NCI-H2029 treated with DMSO at 0.1 percent for 48 hours (cell line): ENCODE results near the gene CACNB2.
"Not testable (repeated sequence)": the region's sequence is repeated elsewhere in the genome, so short reads cannot be mapped to it uniquely, and the experiment has no call there.

Source experiments
- DNase-seq: peaks from one replicate; lab custom pipeline; 2025; lab: John Stamatoyannopoulos, UW

CACNB2 gene

DNA sequence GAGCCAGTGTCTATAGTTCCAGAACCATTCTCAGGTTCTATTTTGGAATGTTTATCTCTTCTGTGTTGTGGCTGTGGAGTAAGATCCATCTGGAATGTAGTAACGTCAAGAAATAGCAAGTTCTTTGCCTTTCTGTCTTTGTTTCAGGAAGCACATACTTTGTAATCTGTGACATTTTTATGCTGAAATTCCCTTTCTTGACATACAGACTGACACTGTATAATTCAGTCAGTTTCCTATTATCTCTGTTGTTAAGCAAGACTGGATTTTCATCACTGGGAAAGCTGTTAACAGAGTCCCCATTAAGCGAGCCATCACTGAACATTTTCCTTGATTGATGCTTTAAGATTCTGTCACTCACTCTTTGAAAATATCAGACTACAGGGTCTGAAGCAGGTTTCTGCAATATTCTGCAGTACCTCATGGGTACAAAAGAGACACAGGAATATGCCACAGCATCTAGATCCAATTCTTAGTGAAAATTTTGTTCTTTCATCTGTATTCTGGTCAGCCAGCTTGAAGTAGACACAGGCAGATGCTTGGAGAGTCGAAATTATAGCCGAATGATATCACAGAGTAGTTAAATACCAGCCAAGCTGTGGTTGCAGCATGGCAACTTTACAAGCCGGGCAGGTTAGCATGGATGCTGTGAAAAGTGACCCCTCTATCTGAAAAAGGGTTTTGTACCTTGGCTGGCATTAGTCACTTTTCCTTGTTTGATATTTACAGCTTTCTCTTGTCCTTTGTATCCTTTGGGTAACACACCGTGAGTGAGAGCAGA, 62.6 kb downstream of the CACNB2 start:
- DNase-seq = no peak

DNA sequence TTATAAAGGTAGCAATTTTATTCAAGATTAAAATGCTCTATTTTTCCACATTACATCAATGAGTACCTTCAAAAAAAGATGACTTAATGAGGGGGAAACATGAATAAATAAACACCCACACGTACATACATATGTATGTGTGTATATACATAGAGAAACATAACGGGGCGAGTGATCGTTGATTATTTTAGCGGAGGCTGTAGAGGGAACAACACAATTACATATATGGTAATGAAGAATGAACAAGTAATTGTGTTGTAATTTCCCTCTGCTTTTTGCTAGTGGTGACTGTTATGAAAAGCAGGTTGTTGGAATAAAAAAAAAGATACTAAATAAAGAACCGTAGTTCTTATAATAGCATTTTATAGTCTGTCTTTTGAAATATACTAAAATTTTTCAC, 63.2 kb downstream of the CACNB2 start:
- no peak for DNase-seq

DNA sequence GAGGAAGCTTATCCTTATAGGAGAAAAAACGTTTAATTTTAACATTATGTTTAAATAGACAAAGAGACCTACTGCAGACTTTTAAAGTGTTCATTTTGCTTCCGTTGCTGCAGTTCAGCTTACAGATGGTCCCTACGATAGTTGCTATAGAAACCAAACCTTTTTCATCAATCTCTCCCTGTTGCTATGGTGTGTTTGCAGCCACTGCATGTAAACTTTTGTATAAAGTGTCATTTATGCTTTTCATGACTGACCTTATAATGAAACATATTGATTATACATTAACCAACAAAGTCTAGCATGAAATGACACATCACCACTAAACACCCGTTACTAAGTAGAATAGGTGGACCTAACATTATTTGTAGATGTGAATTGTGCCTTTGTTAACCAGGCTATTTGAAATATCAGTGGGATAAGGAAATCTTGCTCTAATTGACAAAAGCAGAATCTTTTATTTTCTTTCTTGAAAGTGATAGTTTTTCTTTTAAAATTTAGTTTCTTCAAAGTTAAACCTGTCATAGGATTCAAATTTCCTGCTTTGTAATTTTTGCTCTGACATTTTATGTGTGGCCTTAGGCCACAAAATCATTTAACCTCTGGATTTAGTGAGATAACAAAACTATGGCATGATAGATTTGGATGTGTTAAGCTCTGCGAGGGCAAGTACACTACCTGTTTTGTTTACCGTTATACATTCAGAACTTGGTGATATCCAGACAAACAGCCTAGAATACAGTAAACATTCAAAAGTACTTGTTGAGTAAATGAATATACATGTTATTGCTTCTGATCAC, 64.0 kb downstream of the CACNB2 start:
- DNase-seq = no peak

DNA sequence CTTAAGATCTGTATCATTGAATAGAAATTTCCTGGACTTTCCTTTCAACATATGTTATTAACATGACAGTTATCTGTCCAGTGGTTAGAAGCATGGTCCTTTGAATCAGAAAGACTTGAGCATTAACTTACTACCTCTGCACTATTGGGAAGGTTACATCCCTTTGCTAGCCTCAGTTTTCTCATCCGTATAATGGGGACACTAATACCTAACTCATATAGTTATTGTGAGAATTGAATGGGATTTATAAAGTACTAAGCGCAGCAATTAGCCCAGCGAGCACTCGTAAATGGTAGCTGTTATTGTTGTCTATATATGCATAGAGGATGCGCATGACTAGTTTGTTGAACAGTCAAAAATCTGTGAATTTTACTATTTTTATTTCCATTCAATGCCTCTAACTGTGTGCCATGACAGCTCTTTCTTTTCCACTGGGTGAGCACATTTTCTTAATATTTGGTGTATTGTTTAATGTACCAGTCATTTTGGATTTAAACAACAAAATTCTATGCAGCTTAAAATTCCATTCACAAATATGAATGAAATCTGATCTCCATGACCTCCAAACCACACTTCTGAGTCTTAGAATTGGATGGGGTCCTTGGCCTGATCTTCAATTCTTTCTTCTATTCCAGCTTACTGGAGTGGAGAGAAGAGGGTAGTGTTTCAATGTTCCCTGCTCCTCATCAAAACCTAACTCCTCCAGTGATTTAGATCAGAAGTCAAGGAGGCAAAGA, 65.0 kb downstream of the CACNB2 start:
- no peak for DNase-seq

DNA sequence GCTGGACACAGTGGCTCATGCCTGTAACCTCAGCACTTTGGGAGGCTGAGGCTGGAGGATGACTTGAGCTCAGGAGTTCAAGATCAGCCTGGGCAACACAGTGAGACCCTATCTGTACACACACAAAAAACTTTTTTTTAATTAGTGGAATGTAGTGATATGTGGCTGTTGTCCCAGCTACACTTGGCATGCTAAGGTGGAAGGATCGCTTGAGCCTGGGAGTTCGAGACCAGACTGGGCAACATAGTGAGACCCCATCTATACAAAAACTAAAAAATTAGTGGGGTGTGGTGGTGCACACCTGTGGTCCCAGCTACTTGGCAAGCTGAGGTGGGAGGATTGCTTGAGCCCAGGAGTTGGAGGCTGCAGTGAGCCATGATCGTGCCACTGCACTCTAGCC, 68.0 kb downstream of the CACNB2 start:
- DNase-seq = not testable (repeated sequence)

DNA sequence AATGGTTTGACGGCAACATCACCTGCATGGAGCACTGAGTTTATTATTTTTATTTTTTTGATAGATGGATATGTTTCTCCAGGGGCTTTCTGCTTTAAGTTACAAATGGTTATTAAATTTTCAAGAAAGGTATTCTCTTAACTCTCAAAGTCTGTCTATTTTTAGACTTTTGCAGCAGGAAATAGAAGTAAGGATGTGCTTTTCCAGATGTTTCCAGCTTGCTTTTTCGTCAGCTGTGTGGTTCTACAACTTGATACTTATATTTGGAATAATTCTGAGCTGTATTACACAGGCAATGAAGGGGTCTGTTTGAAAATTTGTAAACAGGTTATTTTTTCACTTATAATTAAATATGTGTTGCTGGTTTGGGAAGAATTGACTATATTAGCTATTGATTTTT, 69.0 kb downstream of the CACNB2 start:
- DNase-seq = no peak

DNA sequence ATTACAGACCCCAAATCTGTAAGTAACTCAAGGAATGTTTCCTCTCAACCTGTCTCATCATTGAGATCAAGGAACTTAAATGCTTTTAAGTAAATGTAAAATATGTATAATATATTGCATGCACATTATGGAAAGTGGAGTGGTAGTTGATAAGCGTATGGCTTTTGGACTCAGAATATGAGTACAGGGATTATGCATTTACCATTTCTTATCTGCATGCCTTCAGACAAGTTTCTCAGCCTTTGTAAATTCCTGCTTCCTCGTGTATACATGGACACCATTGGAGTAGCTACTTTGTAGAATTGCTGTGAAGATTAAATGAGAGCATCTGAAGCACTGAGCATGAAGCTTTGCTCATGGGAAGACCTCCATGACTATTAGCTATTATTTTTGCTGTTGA, 70.5 kb downstream of the CACNB2 start:
- DNase-seq = no peak

DNA sequence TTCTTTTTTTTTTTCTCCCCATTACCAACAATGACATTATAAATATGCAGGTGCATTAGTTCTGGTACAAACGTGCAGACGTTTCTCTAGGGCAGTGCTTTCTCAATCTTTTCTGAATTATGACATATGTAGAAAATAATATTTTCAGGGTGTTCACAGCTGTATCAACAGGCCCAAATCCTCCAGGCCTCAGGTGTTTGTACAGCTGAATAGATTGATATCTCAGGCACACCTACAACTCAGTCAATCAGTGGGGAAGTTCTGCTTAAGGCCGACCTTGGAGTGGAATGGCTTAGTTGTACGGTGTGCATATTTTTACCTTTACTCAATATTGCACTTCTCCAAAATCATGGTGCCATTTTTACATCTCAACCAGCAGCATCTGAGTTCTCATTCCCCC, 71.6 kb downstream of the CACNB2 start:
- no peak for DNase-seq

DNA sequence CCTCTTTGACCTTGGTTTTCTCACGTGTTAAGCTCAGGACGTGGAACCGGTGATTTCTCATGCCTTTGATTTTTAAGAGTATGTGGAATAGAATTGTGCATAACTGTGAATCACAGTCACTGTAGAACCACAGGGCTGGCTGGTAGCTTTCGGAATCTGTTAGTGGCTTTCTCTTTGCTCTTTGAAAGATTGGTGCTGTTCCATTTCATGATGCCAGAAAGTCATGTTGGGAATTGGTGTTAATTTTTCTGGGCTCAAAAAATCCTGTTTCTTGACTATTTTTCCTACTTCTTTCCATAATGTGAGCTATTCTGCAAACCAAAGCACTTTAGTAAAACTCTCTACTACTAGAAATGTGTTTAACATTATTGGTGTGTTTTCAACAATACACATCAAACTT, 73.0 kb downstream of the CACNB2 start:
- no peak for DNase-seq

DNA sequence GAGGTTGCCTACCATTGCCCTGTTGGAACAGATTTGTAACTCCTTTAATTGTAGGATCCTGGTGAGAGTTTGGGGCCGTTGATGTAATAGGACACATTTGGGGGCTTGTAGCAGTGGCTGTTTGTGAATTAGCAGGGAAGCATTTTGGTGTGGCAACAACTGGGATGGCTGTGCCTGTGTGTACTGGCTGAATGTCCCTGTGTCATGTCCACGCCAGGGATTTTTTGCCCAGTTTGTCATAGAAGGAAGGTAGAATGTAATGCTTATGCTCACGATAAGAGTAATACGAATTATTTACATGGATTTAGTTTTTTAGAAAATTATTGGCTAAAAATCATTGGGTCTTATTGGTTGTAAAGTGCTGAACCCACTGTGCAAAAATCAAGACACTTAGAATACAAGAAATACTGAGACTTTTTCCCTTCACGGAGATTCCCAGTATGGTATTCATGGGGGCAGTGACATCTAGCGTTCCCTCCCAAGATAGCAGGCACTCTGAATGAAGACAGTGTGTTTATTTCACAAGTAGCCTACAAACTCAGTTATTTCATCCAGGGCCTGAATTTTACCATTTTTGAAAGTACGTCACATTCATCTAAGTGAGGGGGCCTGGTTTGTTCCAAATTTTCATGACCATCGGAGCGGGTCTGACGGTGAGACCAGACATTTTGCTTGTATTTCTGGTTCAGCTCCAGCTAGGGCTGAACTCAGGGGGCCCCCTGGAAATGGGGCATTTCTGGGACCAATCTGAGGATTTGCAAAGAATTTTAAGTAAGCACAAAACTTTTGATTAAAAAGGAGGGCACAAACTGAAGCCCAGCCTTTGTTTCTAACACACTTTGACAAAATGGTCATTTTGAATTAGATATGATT, 74.7 kb downstream of the CACNB2 start:
- no peak for DNase-seq

DNA sequence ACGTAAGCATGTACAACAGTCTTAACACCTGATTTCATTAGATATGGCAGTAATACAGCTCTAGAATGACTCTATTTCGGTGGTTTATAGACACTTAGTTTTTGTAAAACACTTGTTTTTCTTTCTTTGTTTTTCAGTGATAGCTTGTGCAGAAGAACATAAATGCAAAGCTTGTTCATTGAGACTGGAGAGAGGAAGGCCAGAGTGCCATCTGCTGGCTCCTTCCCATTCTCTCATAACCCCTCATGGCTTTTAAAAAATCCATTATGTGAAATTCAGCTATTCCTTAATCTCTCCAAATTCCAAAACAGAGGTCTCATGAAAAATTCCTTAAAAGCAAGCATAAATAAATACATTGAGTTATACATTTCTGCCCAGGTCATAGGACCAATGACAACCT, 76.3 kb downstream of the CACNB2 start:
- DNase-seq = no peak

DNA sequence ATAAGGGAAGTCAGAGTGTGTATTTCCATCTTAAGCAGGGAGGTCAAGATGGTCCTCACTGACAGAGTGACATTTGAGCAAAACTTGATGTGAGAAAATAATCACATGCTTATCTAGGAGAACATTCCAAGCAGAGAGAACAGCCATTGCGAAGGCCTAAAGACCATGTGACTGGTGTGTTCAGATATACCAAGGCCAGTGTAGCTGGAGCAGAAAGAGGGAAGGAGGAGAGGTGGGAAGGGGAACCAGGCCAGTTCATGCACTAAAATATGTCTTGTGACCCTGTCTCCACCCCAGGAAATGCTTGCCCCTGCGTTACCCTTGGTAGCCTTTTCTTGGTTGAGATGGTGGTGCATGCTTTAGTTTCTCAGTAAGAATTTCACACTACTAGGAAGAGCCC, 77.4 kb downstream of the CACNB2 start:
- DNase-seq = no peak

DNA sequence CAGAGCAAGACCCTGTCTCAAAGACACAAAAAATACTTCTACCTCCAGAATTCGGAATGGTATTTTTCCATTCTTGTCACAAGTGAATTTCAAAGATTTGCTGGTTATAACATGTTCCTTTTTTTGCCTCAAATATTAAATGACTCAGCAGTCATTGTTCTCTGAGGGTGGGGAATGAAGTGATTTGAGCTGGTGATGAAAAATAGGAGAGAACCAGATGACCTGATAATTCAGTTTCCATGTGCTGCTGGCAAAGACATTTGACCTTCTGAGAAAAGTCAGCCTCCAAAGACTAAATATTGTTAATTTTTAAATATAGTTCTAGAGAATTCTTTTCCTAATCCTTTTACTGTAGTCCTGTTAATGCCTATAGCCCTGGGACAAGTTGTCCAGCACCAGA, 78.9 kb downstream of the CACNB2 start:
- no peak for DNase-seq

DNA sequence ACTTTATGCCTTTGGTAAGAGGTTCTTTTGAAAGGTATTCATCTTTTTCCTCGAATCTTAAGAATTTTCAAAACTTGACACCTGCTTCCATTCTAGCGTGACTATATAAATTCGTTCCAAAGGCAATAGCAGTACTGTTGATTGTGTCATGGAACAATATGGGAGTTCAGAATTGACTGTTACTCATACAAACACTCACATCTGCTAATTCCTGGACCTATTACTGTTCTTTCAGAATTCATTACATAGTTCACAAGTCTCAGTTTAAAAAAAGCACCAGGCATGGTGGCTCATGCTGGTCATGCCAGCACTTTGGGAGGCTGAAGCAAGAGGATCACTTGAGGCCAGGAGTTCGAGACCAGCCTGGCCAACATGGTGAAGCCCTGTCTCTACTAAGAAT, 80.9 kb downstream of the CACNB2 start:
- DNase-seq = no peak

DNA sequence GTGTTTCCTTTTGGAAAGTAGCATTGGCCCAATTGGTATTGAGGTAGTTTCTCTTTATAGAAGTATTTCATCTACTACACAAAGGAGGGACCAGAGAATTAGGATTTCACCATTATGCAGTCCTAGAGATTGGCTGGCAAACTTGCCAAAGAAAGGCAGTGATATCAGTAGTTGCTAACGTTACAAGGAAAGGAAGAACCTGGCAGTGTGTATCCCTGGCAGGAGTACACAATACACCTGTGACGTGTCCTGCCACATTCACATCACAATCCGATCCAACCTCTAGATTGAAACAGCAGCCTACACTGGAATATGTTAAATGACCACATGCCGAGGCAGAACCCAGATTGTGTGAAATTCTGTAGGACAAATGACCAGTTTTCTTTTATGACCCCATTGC, 81.7 kb downstream of the CACNB2 start:
- no peak for DNase-seq

DNA sequence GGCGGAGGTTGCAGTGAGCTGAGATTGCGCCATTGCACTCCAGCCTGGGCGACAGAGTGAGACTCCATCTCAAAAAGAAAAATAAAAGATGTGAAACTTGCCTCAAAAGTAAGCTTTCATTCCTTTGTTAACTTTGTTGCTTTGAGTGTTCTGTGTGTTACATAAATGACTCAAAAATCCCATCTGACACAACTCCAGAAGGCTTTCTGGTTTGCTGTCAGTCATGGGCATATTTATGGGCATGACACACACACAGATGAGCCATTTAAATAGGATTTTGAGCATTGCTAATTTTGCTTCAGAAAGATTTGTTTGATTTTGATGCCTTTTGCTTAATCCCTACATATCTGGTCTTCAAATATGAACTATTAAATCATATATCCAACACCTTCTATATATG, 82.6 kb downstream of the CACNB2 start:
- DNase-seq = no peak

DNA sequence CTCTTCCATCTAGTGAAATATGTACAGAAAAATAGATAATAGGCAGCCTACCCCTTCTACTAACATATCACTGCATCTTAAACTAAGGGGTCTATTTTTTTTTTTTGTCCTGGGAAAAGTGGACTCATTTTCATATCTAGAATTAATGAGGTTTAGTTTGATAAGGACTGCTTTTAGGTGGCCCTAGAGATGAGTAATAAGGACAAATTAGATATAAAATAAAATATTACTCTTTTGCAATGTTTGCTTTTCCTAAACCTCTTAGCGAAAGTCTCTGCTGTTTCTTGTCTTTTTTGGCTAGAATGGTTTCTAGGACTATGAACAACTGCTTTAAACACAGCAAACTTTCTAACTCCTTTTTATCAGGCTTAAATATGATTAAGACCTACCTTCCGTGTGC, 83.7 kb downstream of the CACNB2 start:
- DNase-seq = no peak

DNA sequence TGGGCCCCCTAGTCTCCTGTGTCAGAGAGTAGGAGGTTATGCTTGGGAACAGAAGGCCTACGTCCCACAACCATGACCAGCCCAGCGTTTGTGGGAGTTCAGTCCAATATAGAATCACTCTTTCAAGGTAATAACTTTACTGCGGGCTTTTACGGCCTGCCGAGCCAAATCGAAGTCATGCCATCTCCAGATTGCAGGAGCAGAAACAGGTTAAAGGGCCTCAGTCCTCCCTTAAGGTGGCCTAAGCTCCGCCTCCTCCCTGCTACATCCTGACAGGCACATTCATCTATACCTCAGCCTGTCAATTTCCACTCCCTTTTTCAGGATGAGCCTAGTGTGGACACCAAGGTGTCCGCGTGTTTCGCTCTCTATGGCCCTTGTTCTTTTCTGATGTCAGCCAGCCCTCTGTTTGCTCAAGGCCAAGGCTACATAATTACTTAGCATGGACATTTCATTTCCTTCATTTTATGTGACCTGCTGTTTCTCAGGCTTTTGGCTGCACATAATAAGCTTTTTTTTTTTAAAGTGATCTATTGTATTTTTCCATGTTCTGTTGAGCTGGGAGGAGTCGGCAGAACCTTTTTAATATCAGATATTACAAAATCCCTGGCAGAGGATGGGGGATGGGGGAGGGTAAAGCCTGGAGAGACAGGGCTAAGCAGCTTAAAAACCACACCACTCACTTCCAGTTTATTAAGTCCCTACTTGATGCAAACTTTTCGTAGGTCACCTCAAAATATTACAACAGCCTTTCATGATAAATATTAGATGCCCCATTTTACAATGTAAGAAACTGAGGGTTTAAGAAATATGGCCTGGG, 84.6 kb downstream of the CACNB2 start:
- DNase-seq = no peak

DNA sequence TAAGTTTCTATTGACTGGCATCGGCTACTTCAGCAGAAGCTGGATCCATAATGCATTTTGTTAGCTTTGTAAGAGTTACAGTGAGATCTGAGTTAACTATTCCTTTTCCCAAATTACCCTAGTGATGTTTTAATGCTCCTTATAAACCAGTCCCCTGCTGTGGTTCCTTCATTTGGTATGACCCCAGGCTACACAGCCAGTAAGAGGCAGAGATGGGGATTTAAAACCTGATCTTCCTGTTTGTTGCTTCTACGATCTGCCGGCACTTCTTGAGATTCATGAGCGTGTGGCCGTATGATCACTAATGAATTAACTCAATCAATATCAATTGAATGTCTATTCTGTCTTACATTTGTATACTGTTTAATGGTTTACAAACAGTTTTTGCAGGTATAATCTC, 86.1 kb downstream of the CACNB2 start:
- DNase-seq = no peak

DNA sequence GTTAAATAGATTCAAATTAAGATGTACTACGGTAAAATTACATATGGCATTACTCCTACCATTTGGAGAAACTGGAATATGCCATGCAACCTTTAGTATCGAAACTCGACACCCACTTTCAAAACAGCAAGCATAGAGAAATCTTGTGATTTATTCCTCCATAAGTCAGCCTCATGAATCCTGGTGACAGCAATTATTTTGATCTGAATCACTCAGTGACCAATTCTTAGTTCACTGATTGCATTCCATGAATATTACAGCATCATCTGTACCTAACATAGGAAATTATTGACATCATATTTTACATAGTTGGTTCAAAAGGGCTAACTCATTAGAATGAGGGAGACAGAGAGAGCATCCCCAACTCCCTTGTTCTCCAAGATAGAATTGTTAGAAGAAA, 89.6 kb downstream of the CACNB2 start:
- DNase-seq = no peak

DNA sequence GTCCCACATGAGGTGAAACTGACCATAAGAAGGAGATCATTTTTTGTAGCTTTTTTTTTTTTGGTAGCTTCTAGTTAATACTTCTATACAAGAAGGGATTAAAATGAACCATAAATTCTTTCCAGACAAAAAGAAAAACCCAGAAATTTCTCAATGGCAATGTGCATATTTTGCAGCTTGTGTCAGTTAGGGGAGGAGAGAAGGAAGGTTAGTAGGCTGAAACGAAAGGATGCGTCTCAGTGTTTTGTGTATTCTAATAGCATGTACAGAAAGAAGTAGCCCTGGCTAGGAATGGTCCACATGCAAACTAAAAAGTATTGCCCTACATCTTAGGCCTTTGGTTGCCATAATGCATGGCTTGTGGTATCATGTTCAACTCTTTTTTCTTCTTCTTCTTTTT, 90.6 kb downstream of the CACNB2 start:
- no peak for DNase-seq
